SK-N-SH treated with all-trans-retinoic acid at 6 μM for 48 hours (cell line): ENCODE measurements around the gene HIPK3.

Source experiments
- ATAC-seq: fragments of 200-7000 bp; cut with Tn5 transposase; 3 replicates; pipeline ENCODE4 v1.9.1; 2020; ENCODE audit warnings: mild to moderate bottlenecking, moderate library complexity
- ARNTL ChIP-seq: fragments of 450-650 bp; formaldehyde crosslinking; IDR thresholded peaks from 2 replicates; pipeline ENCODE4 v1.5.0; 2020; ENCODE audit warnings: low read depth, mild to moderate bottlenecking, moderate library complexity, borderline replicate concordance
- BACH2 ChIP-seq: fragments of 250-450 bp; sonication (Bioruptor Pico); IDR thresholded peaks from 2 replicates; pipeline ENCODE4 v1.9.0; 2021; ENCODE audit warnings: mild to moderate bottlenecking, borderline replicate concordance
- GLIS3 ChIP-seq: fragments of 250-450 bp; sonication (Bioruptor Pico); IDR thresholded peaks from 2 replicates; pipeline ENCODE4 v1.5.0; 2020; ENCODE audit warnings: mild to moderate bottlenecking, moderate library complexity
- ISL1 ChIP-seq: fragments of 250-450 bp; sonication (Bioruptor Pico); IDR thresholded peaks from 2 replicates; pipeline ENCODE4 v2.1.2; 2022; ENCODE audit warnings: mild to moderate bottlenecking, moderate library complexity
- OSR1 ChIP-seq: fragments of 250-450 bp; sonication (Bioruptor Pico); IDR thresholded peaks from 2 replicates; pipeline ENCODE4 v1.8.0; 2022; ENCODE audit warnings: moderate library complexity, mild to moderate bottlenecking, inconsistent platforms
- PPARA ChIP-seq: fragments of 250-450 bp; sonication (Bioruptor Pico); IDR thresholded peaks from 2 replicates; pipeline ENCODE4 v1.5.0; 2020; ENCODE audit warnings: mild to moderate bottlenecking, borderline replicate concordance
- RARB ChIP-seq: fragments of 250-450 bp; sonication (Bioruptor Pico); IDR thresholded peaks from 2 replicates; pipeline ENCODE4 v1.8.0; 2021; ENCODE audit warnings: mild to moderate bottlenecking, moderate library complexity
- SNAI2 ChIP-seq: fragments of 250-450 bp; sonication (Bioruptor Pico); IDR thresholded peaks from 2 replicates; pipeline ENCODE4 v1.5.0; 2020; ENCODE audit warnings: mild to moderate bottlenecking, moderate library complexity
- TCF4 ChIP-seq: fragments of 250-450 bp; sonication (Bioruptor Pico); IDR thresholded peaks from 2 replicates; pipeline ENCODE4 v1.8.0; 2021; ENCODE audit warnings: mild to moderate bottlenecking, moderate library complexity, borderline replicate concordance
- TOX ChIP-seq: fragments of 250-450 bp; sonication (Bioruptor Pico); IDR thresholded peaks from 2 replicates; pipeline ENCODE4 v1.8.0; 2021; ENCODE audit warnings: mild to moderate bottlenecking, moderate library complexity, borderline replicate concordance
- ZC3H10 ChIP-seq: fragments of 250-450 bp; sonication (Bioruptor Pico); IDR thresholded peaks from 2 replicates; pipeline ENCODE4 v1.5.1; 2021; ENCODE audit warnings: mild to moderate bottlenecking, moderate library complexity
- ZFP3 ChIP-seq: fragments of 250-450 bp; sonication (Bioruptor Pico); IDR thresholded peaks from 2 replicates; pipeline ENCODE4 v1.5.0; 2020; ENCODE audit warnings: mild to moderate bottlenecking, moderate library complexity
- ZFP30 ChIP-seq: fragments of 450-650 bp; formaldehyde crosslinking; IDR thresholded peaks from 2 replicates; pipeline ENCODE4 v1.5.0; 2022; ENCODE audit warnings: mild to moderate bottlenecking, moderate library complexity
- ZNF70 ChIP-seq: fragments of 450-650 bp; formaldehyde crosslinking; IDR thresholded peaks from 2 replicates; pipeline ENCODE4 v1.5.0; 2020; ENCODE audit warnings: mild to moderate bottlenecking, moderate library complexity
- ZNF8 ChIP-seq: fragments of 450-650 bp; formaldehyde crosslinking; IDR thresholded peaks from 2 replicates; pipeline ENCODE4 v1.5.0; 2020; ENCODE audit warnings: mild to moderate bottlenecking, moderate library complexity
- TF ChIP-seq, protein P1 (sequence below): fragments of 250-450 bp; sonication (Bioruptor Pico); IDR thresholded peaks from 2 replicates; pipeline ENCODE4 v1.5.0; 2020; ENCODE audit warnings: mild to moderate bottlenecking, moderate library complexity
- TF ChIP-seq, protein P2 (sequence below): fragments of 250-450 bp; sonication (Bioruptor Pico); IDR thresholded peaks from 2 replicates; pipeline ENCODE4 v1.8.0; 2020; ENCODE audit warnings: mild to moderate bottlenecking, moderate library complexity, borderline replicate concordance
- TF ChIP-seq, protein P3 (sequence below): fragments of 250-450 bp; sonication (Bioruptor Pico); IDR thresholded peaks from 2 replicates; pipeline ENCODE4 v1.5.1; 2020; ENCODE audit warnings: low read depth, mild to moderate bottlenecking, moderate library complexity
- TF ChIP-seq, protein P4 (sequence below): fragments of 250-450 bp; sonication (Bioruptor Pico); IDR thresholded peaks from 2 replicates; pipeline ENCODE4 v1.8.0; 2021; ENCODE audit warnings: low read depth, mild to moderate bottlenecking, moderate library complexity, borderline replicate concordance
- TF ChIP-seq, protein P5 (sequence below): fragments of 250-450 bp; sonication (Bioruptor Pico); IDR thresholded peaks from 2 replicates; pipeline ENCODE4 v1.5.1; 2021; ENCODE audit warnings: mild to moderate bottlenecking, moderate library complexity

The HIPK3 gene

DNA sequence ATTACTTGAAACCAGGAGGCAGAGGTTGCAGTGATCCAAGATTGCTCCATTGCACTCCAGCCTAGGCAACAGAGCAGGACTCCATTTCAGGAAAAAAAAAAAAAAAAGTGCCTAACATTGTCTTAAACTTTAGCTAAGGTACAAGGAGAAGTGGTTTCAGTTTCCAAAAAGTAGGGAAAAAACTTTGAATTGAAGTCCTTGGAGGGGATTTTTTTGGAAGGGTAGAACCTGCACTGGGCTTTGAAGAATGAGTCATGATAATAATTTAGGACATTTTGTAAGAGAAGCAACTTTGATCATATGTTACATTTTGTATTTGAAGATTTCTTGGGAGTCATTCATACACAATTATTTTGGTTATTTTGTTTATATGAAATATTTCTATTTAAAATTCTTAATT, 31.8 kb upstream of the HIPK3 start:
- no peak for ATAC-seq
- TF ChIP-seq ZC3H10 (CRISPR knock-in tag) (no peak), ZNF70 (CRISPR knock-in tag) (no peak)
- TF ChIP-seq, protein P1, sequence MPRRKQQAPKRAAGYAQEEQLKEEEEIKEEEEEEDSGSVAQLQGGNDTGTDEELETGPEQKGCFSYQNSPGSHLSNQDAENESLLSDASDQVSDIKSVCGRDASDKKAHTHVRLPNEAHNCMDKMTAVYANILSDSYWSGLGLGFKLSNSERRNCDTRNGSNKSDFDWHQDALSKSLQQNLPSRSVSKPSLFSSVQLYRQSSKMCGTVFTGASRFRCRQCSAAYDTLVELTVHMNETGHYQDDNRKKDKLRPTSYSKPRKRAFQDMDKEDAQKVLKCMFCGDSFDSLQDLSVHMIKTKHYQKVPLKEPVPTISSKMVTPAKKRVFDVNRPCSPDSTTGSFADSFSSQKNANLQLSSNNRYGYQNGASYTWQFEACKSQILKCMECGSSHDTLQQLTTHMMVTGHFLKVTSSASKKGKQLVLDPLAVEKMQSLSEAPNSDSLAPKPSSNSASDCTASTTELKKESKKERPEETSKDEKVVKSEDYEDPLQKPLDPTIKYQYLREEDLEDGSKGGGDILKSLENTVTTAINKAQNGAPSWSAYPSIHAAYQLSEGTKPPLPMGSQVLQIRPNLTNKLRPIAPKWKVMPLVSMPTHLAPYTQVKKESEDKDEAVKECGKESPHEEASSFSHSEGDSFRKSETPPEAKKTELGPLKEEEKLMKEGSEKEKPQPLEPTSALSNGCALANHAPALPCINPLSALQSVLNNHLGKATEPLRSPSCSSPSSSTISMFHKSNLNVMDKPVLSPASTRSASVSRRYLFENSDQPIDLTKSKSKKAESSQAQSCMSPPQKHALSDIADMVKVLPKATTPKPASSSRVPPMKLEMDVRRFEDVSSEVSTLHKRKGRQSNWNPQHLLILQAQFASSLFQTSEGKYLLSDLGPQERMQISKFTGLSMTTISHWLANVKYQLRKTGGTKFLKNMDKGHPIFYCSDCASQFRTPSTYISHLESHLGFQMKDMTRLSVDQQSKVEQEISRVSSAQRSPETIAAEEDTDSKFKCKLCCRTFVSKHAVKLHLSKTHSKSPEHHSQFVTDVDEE (CRISPR knock-in tag): no peak

DNA sequence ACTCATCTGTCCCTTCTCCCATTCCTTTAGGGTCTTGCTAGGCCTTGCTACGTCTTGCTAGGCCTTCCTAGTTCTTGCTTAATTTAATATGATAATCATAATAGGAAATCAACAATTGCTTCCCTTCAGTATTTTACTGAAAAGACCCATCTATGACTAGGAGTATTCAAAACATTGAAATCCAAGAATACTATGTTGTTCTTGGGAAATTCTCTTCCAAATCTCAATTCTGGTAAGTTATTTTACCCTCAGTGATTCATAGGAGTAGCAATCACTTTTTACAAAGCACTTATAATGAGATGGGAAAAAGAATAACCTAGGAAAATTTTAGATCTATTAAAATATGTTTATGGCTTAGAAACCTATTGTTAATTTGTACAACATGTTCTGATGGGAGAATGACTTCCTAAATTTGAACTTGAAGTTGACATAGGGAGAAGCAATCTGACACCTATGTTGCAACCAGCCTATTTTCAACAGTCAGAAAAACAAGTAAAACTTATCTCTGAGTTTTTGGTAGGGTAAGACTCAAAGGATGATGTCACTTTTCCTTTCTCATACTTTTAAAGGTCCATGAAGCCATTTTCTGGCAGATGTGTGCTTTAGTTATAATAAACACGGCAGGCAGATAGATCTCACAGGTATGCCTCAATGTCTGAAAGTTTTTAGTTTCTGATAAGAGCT, 29.5 kb upstream of the HIPK3 start:
- no peak for ATAC-seq
- TF ChIP-seq ZC3H10 (CRISPR knock-in tag): no peak
- no peak for TF ChIP-seq TCF4 (CRISPR knock-in tag)
- no peak for TF ChIP-seq ZNF8 (CRISPR knock-in tag)

DNA sequence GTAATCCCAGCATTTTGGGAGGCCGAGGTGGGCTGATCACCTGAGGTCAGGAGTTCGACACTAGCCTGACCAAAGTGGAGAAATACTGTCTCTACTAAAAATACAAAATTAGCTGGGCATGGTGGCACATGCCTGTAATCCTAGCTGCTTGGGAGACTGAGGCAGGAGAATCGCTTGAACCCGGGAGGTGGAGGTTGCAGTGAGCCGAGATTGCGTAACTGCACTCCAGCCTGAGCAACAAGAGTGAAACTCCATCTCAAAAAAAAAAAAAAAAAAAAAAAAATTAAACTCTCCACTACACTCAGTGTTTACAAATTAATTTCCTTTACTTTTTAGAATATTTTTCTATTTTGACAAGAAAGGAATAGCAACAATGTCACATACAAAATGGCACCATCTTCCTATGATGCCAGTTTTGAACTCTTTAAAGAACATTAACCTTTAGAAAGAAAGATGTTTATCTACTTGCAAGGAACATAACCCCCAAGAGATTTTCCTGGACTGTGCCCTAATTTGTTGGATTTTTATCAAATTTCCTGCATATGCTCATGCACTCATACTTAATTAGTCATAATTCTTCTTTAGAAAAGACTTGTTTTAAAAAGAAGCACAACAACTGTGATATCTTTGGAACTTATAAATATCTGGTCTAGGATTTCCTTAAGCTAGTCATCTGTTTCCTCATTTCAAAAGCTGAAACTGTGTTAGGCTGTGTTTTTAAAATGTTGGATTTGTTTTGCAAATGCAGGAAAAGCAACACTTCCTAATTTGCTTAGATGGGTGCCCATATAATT, 22.6 kb upstream of the HIPK3 start:
- no peak for TF ChIP-seq GLIS3 (CRISPR knock-in tag)
- no peak for TF ChIP-seq OSR1
- no peak for TF ChIP-seq ZFP30
- ATAC-seq: no peak

DNA sequence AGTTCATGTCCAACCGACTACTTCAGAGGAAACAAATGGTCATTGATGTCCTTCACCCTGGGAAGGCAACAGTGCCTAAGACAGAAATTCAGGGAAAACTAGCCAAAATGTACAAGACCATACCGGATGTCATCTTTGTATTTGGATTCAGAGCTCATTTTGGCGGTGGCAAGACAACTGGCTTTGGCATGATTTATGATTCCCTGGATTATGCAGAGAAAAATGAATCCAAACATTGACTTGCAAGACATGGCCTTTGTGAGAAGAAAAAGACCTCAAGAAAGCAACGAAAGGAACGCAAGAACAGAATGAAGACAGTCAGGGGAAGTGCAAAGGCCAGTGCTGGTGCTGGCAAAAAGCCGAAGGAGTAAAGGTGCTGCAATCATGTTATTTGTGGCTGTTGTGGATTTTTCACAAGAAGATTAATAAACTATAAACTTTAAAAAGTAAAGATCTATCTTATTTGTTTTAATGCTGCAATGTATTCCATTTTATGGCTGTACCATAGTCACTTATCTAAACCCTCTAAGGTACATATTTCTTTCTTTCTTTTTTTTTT, 20.1 kb upstream of the HIPK3 start:
- ATAC-seq: no peak
- TF ChIP-seq, protein P2, sequence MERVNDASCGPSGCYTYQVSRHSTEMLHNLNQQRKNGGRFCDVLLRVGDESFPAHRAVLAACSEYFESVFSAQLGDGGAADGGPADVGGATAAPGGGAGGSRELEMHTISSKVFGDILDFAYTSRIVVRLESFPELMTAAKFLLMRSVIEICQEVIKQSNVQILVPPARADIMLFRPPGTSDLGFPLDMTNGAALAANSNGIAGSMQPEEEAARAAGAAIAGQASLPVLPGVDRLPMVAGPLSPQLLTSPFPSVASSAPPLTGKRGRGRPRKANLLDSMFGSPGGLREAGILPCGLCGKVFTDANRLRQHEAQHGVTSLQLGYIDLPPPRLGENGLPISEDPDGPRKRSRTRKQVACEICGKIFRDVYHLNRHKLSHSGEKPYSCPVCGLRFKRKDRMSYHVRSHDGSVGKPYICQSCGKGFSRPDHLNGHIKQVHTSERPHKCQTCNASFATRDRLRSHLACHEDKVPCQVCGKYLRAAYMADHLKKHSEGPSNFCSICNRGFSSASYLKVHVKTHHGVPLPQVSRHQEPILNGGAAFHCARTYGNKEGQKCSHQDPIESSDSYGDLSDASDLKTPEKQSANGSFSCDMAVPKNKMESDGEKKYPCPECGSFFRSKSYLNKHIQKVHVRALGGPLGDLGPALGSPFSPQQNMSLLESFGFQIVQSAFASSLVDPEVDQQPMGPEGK: no peak
- no peak for TF ChIP-seq ZC3H10 (CRISPR knock-in tag)
- TF ChIP-seq, protein P3, sequence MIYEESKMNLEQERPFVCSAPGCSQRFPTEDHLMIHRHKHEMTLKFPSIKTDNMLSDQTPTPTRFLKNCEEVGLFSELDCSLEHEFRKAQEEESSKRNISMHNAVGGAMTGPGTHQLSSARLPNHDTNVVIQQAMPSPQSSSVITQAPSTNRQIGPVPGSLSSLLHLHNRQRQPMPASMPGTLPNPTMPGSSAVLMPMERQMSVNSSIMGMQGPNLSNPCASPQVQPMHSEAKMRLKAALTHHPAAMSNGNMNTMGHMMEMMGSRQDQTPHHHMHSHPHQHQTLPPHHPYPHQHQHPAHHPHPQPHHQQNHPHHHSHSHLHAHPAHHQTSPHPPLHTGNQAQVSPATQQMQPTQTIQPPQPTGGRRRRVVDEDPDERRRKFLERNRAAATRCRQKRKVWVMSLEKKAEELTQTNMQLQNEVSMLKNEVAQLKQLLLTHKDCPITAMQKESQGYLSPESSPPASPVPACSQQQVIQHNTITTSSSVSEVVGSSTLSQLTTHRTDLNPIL (CRISPR knock-in tag): no peak
- TF ChIP-seq, protein P4, sequence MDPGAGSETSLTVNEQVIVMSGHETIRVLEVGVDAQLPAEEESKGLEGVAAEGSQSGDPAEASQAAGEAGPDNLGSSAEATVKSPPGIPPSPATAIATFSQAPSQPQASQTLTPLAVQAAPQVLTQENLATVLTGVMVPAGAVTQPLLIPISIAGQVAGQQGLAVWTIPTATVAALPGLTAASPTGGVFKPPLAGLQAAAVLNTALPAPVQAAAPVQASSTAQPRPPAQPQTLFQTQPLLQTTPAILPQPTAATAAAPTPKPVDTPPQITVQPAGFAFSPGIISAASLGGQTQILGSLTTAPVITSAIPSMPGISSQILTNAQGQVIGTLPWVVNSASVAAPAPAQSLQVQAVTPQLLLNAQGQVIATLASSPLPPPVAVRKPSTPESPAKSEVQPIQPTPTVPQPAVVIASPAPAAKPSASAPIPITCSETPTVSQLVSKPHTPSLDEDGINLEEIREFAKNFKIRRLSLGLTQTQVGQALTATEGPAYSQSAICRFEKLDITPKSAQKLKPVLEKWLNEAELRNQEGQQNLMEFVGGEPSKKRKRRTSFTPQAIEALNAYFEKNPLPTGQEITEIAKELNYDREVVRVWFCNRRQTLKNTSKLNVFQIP (CRISPR knock-in tag): no peak
- TF ChIP-seq PPARA (CRISPR knock-in tag): no peak
- TF ChIP-seq, protein P1 (CRISPR knock-in tag): no peak
- no peak for TF ChIP-seq ZFP3
- no peak for TF ChIP-seq SNAI2 (CRISPR knock-in tag)
- no peak for TF ChIP-seq TCF4 (CRISPR knock-in tag)
- TF ChIP-seq, protein P5, sequence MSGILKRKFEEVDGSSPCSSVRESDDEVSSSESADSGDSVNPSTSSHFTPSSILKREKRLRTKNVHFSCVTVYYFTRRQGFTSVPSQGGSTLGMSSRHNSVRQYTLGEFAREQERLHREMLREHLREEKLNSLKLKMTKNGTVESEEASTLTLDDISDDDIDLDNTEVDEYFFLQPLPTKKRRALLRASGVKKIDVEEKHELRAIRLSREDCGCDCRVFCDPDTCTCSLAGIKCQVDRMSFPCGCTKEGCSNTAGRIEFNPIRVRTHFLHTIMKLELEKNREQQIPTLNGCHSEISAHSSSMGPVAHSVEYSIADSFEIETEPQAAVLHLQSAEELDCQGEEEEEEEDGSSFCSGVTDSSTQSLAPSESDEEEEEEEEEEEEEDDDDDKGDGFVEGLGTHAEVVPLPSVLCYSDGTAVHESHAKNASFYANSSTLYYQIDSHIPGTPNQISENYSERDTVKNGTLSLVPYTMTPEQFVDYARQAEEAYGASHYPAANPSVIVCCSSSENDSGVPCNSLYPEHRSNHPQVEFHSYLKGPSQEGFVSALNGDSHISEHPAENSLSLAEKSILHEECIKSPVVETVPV (CRISPR knock-in tag): no peak
- TF ChIP-seq OSR1: no peak
- no peak for TF ChIP-seq BACH2 (CRISPR knock-in tag)
- no peak for TF ChIP-seq ISL1 (CRISPR knock-in tag)
- no peak for TF ChIP-seq RARB (CRISPR knock-in tag)
- no peak for TF ChIP-seq ARNTL (CRISPR knock-in tag)
- TF ChIP-seq TOX: no peak
- no peak for TF ChIP-seq GLIS3 (CRISPR knock-in tag)
